T-helper 1 cell treated with Interleukin-12 subunit alpha and Interleukin-12 subunit beta and Interleukin-4 antibody, amounts not matched to agents 30 ng/mL and 1 ng/mL, for 36 hours (primary cell): Measurements from ENCODE around the gene ALG6. TPM values are rescaled to one million over a fixed set of nuclear protein-coding genes. Genes with fewer than 3 reads are reported as not detected.
"Not testable (repeated sequence)": the region's sequence is repeated elsewhere in the genome, so short reads cannot be mapped to it uniquely, and the experiment has no call there.

Source experiments
- intact Hi-C: fragments of 100-400 bp; cut with micrococcal nuclease; formaldehyde crosslinking; loops from one replicate; pipeline ENCODE4 v1.15.1; 2024
- total RNA-seq: library from RNA; stranded (reverse); gene quantifications from 2 replicates; pipeline ENCODE4 v1.2.3, GENCODE V29; 2022

ALG6 gene
- total RNA-seq, 1 donor from 2014 or later, result 27.6 TPM

GRCh38 chr1:63327417-63328054, 39.9 kb upstream of the ALG6 start:
- intact Hi-C loops, result loop anchor here (1.0 to 10.0 kb wide), 5 partner anchors 10 to 447 kb away; partner anchors contain the start of genes EFCAB7, ITGB3BP and ROR1

DNA sequence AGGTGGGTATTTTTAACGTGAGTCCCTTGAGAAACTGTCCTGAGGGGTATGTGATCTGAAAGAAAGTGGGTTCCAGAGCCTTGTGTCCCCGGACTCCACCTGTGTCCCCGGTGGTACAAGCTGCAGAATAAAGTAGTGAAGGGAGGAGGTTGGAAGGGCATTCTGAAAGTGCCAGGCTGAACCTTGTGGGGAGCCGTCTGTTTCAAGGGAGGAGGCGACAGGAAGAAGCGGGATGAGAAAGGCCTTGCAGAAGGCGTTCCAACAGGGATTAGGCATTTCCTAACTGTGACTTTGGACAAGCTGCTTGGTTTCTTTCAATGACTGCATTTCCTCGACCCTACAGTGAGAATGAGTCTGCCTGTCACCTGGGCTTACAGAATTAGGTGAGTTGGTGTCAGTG, 39.3 kb upstream of the ALG6 start:
- intact Hi-C loops, result loop anchor here (5.0 to 10.0 kb wide), 2 partner anchors 194 to 447 kb away; partner anchors contain the start of genes EFCAB7, ITGB3BP and ROR1

- intact Hi-C loops, result loop anchor here (5.0 to 10.0 kb wide), 2 partner anchors 194 to 446 kb away; partner anchors contain the start of genes EFCAB7, ITGB3BP and ROR1
Observed at GRCh38 chr1:63328781-63329180, 38.6 kb upstream of the ALG6 start.

DNA sequence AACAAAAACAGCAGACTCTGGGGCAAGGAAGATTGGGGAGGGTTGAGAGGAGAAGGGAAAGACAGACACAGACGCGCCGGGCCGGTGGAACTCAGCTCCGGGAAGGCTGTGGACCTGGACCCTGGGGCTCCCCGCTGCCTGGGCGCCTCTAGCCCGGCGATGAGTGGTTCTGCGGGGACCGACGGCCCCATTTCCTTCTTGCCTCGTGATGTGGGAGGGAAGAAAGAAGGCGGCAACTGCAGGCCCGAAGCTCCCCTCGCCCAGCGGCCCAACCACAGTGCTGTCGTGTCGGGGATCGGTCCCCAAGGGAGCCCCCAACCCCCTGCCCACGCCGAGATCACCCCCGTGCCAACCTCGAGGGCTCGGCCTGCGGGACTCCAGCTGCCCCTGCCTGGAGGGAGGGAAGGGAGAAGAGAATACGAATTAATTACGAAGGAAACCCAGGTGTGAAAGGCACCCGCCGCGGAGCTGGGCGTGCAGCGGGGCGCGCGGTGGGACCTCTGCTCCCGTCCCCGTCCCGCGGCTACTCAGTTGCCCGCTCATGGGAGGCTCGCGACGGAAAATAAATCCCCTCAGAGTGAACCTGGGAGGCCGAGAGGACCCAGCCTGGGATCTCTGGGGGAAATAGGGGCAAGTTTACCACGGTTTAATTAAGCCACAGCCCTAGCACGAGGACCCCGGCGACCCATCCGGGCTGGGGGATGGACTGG, 37.7 kb upstream of the ALG6 start:
- intact Hi-C loops, result loop anchor here (5.0 to 10.0 kb wide), 2 partner anchors 193 to 445 kb away; partner anchors contain the start of genes EFCAB7, ITGB3BP and ROR1

DNA sequence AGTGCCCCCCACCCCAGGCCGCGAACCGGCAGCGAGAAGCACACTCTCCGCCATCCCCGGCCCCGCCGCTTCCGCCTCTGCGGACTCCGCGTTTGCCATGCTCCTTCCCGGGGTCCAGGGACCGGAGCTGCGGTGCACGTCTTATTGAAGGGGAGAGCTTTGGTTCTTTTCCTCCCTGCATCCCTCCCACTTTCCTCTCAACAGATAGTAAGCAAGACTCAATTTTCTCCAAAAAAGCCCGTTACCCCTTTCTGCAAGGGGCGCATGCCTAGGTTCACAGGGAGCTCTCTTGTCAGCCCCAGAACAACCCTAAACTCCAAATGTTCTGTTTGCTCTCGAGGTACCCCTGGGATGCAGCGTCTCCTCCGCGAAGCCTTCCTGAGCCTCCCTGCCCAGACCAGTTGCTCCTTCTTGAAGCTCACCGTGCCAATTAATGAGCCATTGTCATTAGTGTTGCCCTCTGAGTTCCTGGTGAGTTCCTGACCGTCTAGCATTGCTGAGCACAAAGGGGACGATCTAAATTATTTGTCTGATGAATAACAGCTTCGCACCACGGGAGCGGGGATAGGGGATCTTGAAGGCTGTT, 37.0 kb upstream of the ALG6 start:
- intact Hi-C loops, result no loop called here

DNA sequence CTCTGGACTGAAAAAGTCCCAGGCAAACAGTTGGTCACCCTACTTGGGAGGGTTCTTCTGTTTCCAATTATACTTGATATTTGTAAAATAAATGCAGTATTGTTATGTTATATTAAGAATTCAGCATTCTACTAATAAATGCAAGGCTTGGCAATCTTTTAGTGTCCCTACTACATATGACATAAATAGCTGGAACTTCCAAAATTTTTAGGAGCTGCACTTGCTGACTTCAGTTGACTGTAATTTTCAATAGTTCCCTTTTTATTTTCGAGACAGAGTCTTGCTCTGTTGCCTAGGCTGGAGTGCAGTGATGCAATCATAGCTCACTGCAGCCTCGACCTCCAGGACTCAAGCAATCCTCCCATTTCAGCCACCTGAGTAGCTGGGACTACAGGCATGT, 25.0 kb upstream of the ALG6 start:
- intact Hi-C loops, result no loop called here

GRCh38 chr1:63343922-63344321, 23.5 kb upstream of the ALG6 start:
- intact Hi-C loops, result no loop called here

- intact Hi-C loops, result no loop called here
Observed at GRCh38 chr1:63350320-63350719, 17.1 kb upstream of the ALG6 start.

DNA sequence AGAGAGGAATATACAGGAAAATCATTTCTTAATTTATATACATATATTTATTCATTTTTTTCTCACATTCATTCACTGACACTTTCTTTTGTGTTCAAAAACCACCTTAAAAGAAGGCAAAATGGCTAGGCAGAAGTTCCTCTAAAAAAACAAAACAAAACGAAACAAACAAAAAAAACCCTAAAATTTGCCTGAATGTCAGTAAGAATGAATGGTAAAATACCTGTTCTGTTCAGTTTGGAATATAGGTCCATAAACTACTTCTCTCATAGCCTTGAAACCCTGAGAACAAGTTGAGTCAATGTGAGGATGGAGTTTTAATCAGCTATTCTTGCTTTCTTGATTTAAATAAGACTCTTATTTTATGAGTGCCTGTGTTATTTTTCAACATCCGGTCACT, 14.7 kb upstream of the ALG6 start:
- intact Hi-C loops, result no loop called here

GRCh38 chr1:63356234-63356633, 11.2 kb upstream of the ALG6 start:
- intact Hi-C loops, result not testable (repeated sequence)

DNA sequence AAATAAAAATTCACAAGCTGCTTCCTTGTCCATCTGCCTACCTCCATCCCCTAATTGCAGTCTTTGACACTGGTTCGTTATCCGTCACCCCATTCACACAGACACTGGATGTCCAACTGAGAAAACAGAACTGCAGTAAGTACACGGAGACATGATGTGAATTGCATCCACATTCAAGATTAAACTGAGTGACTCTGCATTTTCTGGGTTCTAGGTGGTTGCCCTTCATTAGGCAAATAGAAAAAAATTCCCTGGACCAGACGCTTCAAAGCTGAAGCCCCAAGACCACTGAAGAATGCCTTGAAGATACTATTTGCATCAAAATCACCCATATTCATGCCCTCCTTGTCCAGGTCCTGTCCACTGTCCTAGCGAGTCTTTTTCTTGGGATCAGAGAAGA, 7.9 kb upstream of the ALG6 start:
- intact Hi-C loops, result no loop called here

- intact Hi-C loops, result loop anchor here (10.0 kb wide), 2 partner anchors 1603 to 1637 kb away; partner anchors contain the start of genes JAK1 and TM2D1
Observed at GRCh38 chr1:63362073-63362472, 5.4 kb upstream of the ALG6 start.

GRCh38 chr1:63362578-63362977, 4.8 kb upstream of the ALG6 start:
- intact Hi-C loops, result loop anchor here (10.0 kb wide), 2 partner anchors 1602 to 1638 kb away; partner anchors contain the start of genes JAK1 and TM2D1

DNA sequence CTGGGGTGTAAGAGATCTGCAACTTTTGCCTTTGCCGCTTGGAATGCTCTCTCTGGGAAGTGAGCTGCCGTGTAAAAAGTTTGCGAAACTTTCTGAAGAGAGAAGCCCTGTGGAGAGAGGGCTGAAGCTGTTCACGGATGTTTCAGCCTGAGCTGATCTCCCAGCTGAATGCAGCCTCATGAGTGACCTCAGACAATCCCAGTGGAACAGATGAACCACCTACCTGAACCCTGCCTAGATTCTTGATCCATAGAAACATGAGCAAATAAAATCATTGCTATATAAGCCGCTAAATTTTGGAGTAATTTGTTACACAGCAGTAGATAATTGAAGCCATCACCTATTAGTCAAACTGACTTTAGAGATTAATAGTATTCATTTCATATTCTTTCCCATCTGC, 4.4 kb upstream of the ALG6 start:
- intact Hi-C loops, result loop anchor here (10.0 kb wide), 2 partner anchors 1602 to 1638 kb away; partner anchors contain the start of genes JAK1 and TM2D1

- intact Hi-C loops, result loop anchor here (1.0 to 10.0 kb wide), 7 partner anchors 74 to 1642 kb away; partner anchors contain the start of genes EFCAB7, ITGB3BP, JAK1 and PGM1
Observed at GRCh38 chr1:63366908-63367214, 566 bp upstream of the ALG6 start.

- intact Hi-C loops, result loop anchor here (10.0 kb wide), 2 partner anchors 1597 to 1643 kb away; partner anchors contain the start of genes JAK1 and TM2D1
Observed at GRCh38 chr1:63368131-63368530, 704 bp downstream of the ALG6 start.

DNA sequence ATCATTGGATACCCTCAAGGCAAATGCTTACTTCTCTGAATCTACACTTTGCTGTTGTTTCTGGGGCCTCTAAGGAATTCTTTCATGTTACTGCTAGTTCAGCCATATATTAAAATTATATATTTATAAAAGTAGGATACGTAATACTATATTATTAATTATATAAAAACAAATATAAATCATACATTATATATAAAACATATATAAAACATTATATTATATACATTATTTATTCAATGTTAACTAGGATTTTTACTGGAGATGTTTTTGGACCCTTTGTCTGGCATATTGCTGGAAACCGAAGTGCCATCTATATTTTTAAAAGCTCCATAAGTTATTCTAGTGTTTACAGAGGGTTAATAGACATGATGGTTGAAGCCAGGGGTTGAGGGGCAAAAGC, 12.2 kb downstream of the ALG6 start:
- intact Hi-C loops, result no loop called here

GRCh38 chr1:63381741-63382140, 14.3 kb downstream of the ALG6 start:
- intact Hi-C loops, result no loop called here

DNA sequence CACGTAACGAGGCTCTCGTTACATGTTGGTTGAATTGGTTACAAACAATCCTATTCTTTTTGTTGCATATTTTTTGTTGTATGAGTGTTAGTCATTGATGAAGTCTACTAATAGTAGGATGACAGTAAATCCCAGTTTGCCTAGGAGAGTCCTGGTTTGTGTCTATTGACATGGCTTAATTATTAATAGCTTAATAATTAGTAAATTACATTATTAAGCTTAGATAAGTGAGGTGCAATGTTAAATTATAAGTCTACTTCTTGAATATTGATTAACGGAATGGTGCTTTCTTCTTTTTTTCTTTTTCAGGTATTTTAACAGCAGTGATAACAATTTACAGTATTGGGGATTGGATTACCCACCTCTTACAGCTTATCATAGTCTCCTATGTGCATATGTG, 34.5 kb downstream of the ALG6 start:
- intact Hi-C loops, result no loop called here

- intact Hi-C loops, result no loop called here
Observed at GRCh38 chr1:63403386-63403785, 36.0 kb downstream of the ALG6 start.

- intact Hi-C loops, result no loop called here
Observed at GRCh38 chr1:63405021-63405420, 37.6 kb downstream of the ALG6 start.

GRCh38 chr1:63405987-63406386, 38.6 kb downstream of the ALG6 start:
- intact Hi-C loops, result no loop called here
